Natural killer cell (primary cell): ENCODE measurements around the gene EXOC1. TPM values are rescaled to one million over a fixed set of nuclear protein-coding genes. Genes with fewer than 3 reads are reported as not detected.

Source experiments
- ATAC-seq, 3 donors: fragments of 150-1000 bp in 2 of 3; fragments of 200-7000 bp in 1 of 3; cut with Tn5 transposase; 1 replicate in 1 of 3; 2 replicates in 2 of 3; pipeline ENCODE4 v1.10.0; 2021; ENCODE audit warnings: mild to moderate bottlenecking in 2 of 3, moderate library complexity in 2 of 3
- DNase-seq, 2 donors: peaks; one replicate each; pipeline versions ENCODE4 v3.0.0 to v3.0.0-alpha.2; 2013 to 2021; ENCODE audit warnings: mixed read lengths in 1 of 2
- H3K27ac ChIP-seq: one replicate; pipeline ENCODE4 v1.5.1; 2013; ENCODE audit warnings: mild to moderate bottlenecking, low read length
- H3K27me3 ChIP-seq: one replicate; pipeline ENCODE4 v1.6.1; 2013; ENCODE audit warnings: low read length; ENCODE audit not compliant: control insufficient read depth, insufficient read depth
- H3K36me3 ChIP-seq: one replicate; pipeline ENCODE4 v1.6.1; 2013; ENCODE audit warnings: low read length; ENCODE audit not compliant: control insufficient read depth, insufficient read depth
- H3K4me1 ChIP-seq: one replicate; pipeline ENCODE4 v1.6.1; 2013; ENCODE audit warnings: low read length; ENCODE audit not compliant: control insufficient read depth, insufficient read depth
- H3K4me3 ChIP-seq: one replicate; pipeline ENCODE4 v1.5.1; 2013; ENCODE audit warnings: low read length
- H3K9me3 ChIP-seq: one replicate; pipeline ENCODE4 v1.6.1; 2013; ENCODE audit warnings: low read length; ENCODE audit not compliant: control insufficient read depth, insufficient read depth
- H3K27ac Mint-ChIP-seq, 2 donors: one replicate each; pipeline ENCODE4 v1.8.0; 2022; ENCODE audit warnings: mild to moderate bottlenecking in 2 of 2, mixed read lengths in 2 of 2, moderate library complexity in 1 of 2
- H3K27me3 Mint-ChIP-seq, 2 donors: one replicate each; pipeline ENCODE4 v1.8.0; 2022; ENCODE audit warnings: low read depth in 2 of 2, mixed read lengths in 2 of 2
- H3K36me3 Mint-ChIP-seq: one replicate; pipeline ENCODE4 v1.8.0; 2022; ENCODE audit warnings: mixed read lengths
- H3K4me1 Mint-ChIP-seq, 2 donors: one replicate each; pipeline ENCODE4 v1.8.0; 2022; ENCODE audit warnings: mixed read lengths in 2 of 2
- H3K4me3 Mint-ChIP-seq: one replicate; pipeline ENCODE4 v1.8.0; 2022; ENCODE audit warnings: mild to moderate bottlenecking, moderate library complexity, mixed read lengths
- H3K9me3 Mint-ChIP-seq, 2 donors: one replicate each; pipeline ENCODE4 v1.8.0; 2022; ENCODE audit warnings: mixed read lengths in 2 of 2
- CTCF ChIP-seq: fragments of 200-600 bp; IDR thresholded peaks from one replicate; pipeline ENCODE4 v1.8.0; 2022; ENCODE audit warnings: antibody characterized with exemption
- WGBS: methylation state at CpG from one replicate; pipeline ENCODE4 v1.1.7; 2013; ENCODE audit warnings: missing lambda C conversion rate; ENCODE audit not compliant: insufficient coverage; 5-methylcytosine and 5-hydroxymethylcytosine counted together
- intact Hi-C: fragments of 100-400 bp; cut with micrococcal nuclease; formaldehyde crosslinking; loops from one replicate; pipeline ENCODE4 v1.14.2; 2022
- total RNA-seq, 4 donors: library from RNA; stranded (reverse); fragments of 120-200 nt in 1 of 4; gene quantifications; one replicate each; pipeline versions ENCODE4 v1.2.3 to v1.2.4, GENCODE V29; 2013 to 2022

EXOC1 gene
- total RNA-seq, 3 donors from 2014 or later (not counting 1 experiment from before 2014, with no cell fraction given): 16.3 to 25.8 (median 20.9) TPM

DNA sequence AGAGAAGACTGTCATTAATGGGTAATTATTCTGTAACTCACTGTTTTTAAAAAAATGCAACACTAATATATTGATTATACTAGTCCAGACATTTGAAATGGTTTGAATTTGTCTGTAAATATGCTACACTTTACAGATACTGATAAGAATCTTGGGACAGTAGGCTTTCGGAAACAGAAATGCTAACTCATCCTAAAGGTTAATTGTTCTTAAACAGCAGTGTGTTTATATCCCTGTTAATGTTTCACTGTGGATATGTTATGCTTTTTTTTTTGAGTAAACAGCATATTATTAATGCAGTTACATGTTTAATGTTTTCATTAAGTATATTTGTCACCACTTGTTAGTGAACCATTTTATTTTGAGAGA, 31.4 kb downstream of the EXOC1 start:
- Histone ChIP-seq H3K36me3 (peaks cover 57% of the 10 kb centered on the region), H3K9me3 (no peaks in the 10 kb centered on the region), H3K27ac (no peak overlapping the region), H3K4me1 (no peaks in the 10 kb centered on the region), H3K4me3 (no peak overlapping the region), H3K27me3 (no peaks in the 10 kb centered on the region)
- no CpG with 5 or more reads among the region's 1 CpG for WGBS
- DNase-seq (no peak), ATAC-seq (no peak)
- no peak for TF ChIP-seq CTCF
- H3K27me3 Mint-ChIP-seq: no peaks in the 10 kb centered on the region
- H3K4me3 Mint-ChIP-seq: no peak overlapping the region
- no peaks in the 10 kb centered on the region for H3K4me1 Mint-ChIP-seq
- peaks cover 15% of the 10 kb centered on the region for H3K36me3 Mint-ChIP-seq
- H3K27ac Mint-ChIP-seq: no peak overlapping the region
- H3K9me3 Mint-ChIP-seq: no peaks in the 10 kb centered on the region
- intact Hi-C loops: no loop called here

- no peak for ATAC-seq
- Histone ChIP-seq H3K4me3 (no peak overlapping the region), H3K9me3 (no peaks in the 10 kb centered on the region), H3K4me1 (no peaks in the 10 kb centered on the region), H3K27ac (no peak overlapping the region), H3K36me3 (peaks cover 44% of the 10 kb centered on the region), H3K27me3 (no peaks in the 10 kb centered on the region)
- WGBS: 100% methylated on average over 1 of the region's 1 CpG
- H3K9me3 Mint-ChIP-seq: no peaks in the 10 kb centered on the region
- H3K36me3 Mint-ChIP-seq: no peaks in the 10 kb centered on the region
- TF ChIP-seq CTCF: no peak
- no peaks in the 10 kb centered on the region for H3K27me3 Mint-ChIP-seq
- no peak overlapping the region for H3K4me3 Mint-ChIP-seq
- H3K27ac Mint-ChIP-seq: no peak overlapping the region
- no peak for DNase-seq
- H3K4me1 Mint-ChIP-seq: no peaks in the 10 kb centered on the region
- intact Hi-C loops: no loop called here
Observed at GRCh38 chr4:55887594-55887993, 34.1 kb downstream of the EXOC1 start.

DNA sequence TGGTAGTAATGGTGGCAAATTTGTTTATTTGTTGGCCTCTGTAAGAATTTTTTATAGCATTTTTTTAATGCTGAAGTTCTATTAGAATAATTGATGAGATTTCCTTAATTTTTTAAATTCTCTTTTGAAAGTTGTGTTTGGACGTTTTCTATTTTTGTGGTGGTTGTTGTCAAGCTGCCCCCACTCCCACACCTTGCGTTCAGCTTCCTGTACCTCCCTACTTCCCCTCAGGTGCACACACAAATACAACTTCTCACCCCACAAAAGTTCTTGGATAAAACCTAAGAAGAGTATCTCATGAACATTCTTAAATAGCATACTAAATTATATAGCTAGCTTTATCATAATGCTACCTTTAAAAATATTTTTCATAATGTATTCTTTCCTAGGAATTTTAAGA, 38.7 kb downstream of the EXOC1 start:
- Histone ChIP-seq H3K4me1 (no peaks in the 10 kb centered on the region), H3K27me3 (no peaks in the 10 kb centered on the region), H3K36me3 (peaks cover 45% of the 10 kb centered on the region), H3K4me3 (no peak overlapping the region), H3K9me3 (no peaks in the 10 kb centered on the region), H3K27ac (no peak overlapping the region)
- WGBS: 0% methylated on average over 1 of the region's 2 CpGs
- Mint-ChIP-seq H3K27ac (peak overlapping the region; percentile 49 to 63), H3K4me3 (no peak overlapping the region), H3K27me3 (no peaks in the 10 kb centered on the region), H3K36me3 (peaks cover 6% of the 10 kb centered on the region), H3K9me3 (no peaks in the 10 kb centered on the region), H3K4me1 (no peaks in the 10 kb centered on the region)
- intact Hi-C loops: no loop called here
- DNase-seq (no peak), ATAC-seq (no peak)
- TF ChIP-seq CTCF: no peak

DNA sequence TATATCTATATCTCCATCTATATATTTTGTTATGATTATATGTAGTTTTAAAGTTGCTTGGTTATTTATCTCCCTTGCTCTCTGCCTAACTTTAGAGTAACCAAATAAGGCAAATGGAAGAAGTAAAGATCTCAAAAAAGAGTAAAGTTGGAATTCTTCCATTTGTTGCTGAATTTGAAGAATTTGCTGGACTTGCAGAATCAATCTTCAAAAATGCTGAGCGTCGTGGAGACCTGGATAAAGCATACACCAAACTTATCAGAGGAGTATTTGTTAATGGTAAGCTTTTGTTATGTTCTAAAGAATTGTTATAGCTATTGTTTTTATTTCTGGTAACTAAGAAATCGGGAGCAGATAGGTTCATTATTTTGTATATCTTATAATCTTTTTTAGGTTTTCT, 43.2 kb downstream of the EXOC1 start:
- peaks cover 58% of the 10 kb centered on the region for H3K36me3 ChIP-seq
- no peaks in the 10 kb centered on the region for H3K9me3 Mint-ChIP-seq

More for the DNA sequence above, 43.2 kb downstream of the EXOC1 start:
- H3K4me3 ChIP-seq: no peak overlapping the region
- 88% methylated on average over 2 of the region's 3 CpGs for WGBS
- ATAC-seq (no peak), DNase-seq (no peak)
- Mint-ChIP-seq H3K36me3 (peaks cover 6% of the 10 kb centered on the region), H3K4me3 (no peak overlapping the region), H3K4me1 (no peaks in the 10 kb centered on the region), H3K27me3 (no peaks in the 10 kb centered on the region), H3K27ac (no peak overlapping the region)
- H3K27ac ChIP-seq: no peak overlapping the region
- no peak for TF ChIP-seq CTCF
- H3K9me3 ChIP-seq: no peaks in the 10 kb centered on the region
- no peaks in the 10 kb centered on the region for H3K4me1 ChIP-seq
- no peaks in the 10 kb centered on the region for H3K27me3 ChIP-seq
- intact Hi-C loops: no loop called here
